WTC11 (cell line): ENCODE results near the gene CACNA2D1. TPM values are rescaled to one million over a fixed set of nuclear protein-coding genes. Genes with fewer than 3 reads are reported as not detected.

ENCODE experiments used
- ATAC-seq: fragments of 200-7000 bp; cut with Tn5 transposase; 2 replicates; pipeline ENCODE4 v1.10.0; 2021; ENCODE audit warnings: mild to moderate bottlenecking, moderate library complexity
- CTCF ChIA-PET: fragments of 300-600 bp; sonication (Branson Sonifier 250); formaldehyde crosslinking; loops from one replicate; lab custom pipeline; 2021; ENCODE audit warnings: antibody characterized with exemption; lab: Charles Lee
- POLR2A ChIA-PET: fragments of 350-600 bp; sonication (Branson Sonifier 250); formaldehyde crosslinking; loops from one replicate; lab custom pipeline; 2021; ENCODE audit warnings: antibody characterized with exemption; lab: Charles Lee
- DNase-seq: peaks from one replicate; pipeline ENCODE4 v3.0.0; 2021; ENCODE audit warnings: low spot score
- H3K27ac Mint-ChIP-seq: 2 replicates; pipeline ENCODE4 v1.8.0; 2021; ENCODE audit warnings: mixed read lengths
- H3K27me3 Mint-ChIP-seq: 2 replicates; pipeline ENCODE4 v1.8.0; 2021; ENCODE audit warnings: low read depth, mild to moderate bottlenecking, moderate library complexity, mixed read lengths
- H3K36me3 Mint-ChIP-seq: 2 replicates; pipeline ENCODE4 v1.8.0; 2021; ENCODE audit warnings: mixed read lengths
- H3K4me1 Mint-ChIP-seq: 2 replicates; pipeline ENCODE4 v1.8.0; 2022; ENCODE audit warnings: mixed read lengths
- H3K4me3 Mint-ChIP-seq: 2 replicates; pipeline ENCODE4 v1.8.0; 2021; ENCODE audit warnings: mild to moderate bottlenecking, moderate library complexity, mixed read lengths
- H3K9me3 Mint-ChIP-seq: 2 replicates; pipeline ENCODE4 v1.8.0; 2021; ENCODE audit warnings: mixed read lengths
- AFF4 ChIP-seq: sonication (generic); formaldehyde crosslinking; IDR thresholded peaks from 2 replicates; pipeline ENCODE4 v1.8.1; 2023; ENCODE audit warnings: mild to moderate bottlenecking, missing genetic modification reagents, borderline replicate concordance
- CDX4 ChIP-seq: fragments of 250-450 bp; sonication (Bioruptor Pico); IDR thresholded peaks from 2 replicates; pipeline ENCODE4 v1.9.0; 2021; ENCODE audit warnings: moderate library complexity, mild to moderate bottlenecking, inconsistent platforms, borderline replicate concordance
- CREB1 ChIP-seq: sonication (generic); formaldehyde crosslinking; IDR thresholded peaks from 2 replicates; pipeline ENCODE4 v1.8.0; 2023; ENCODE audit warnings: mild to moderate bottlenecking, missing genetic modification reagents
- CTCF ChIP-seq: fragments of 200-600 bp; IDR thresholded peaks from 2 replicates; pipeline ENCODE4 v1.8.0; 2022; ENCODE audit warnings: antibody characterized with exemption
- ERG ChIP-seq: fragments of 250-450 bp; sonication (Bioruptor Pico); IDR thresholded peaks from 2 replicates; pipeline ENCODE4 v1.8.0; 2021; ENCODE audit warnings: mild to moderate bottlenecking
- ESRRA ChIP-seq: sonication (generic); formaldehyde crosslinking; IDR thresholded peaks from 2 replicates; pipeline ENCODE4 v1.8.1; 2022; ENCODE audit warnings: mild to moderate bottlenecking, missing genetic modification reagents, borderline replicate concordance
- NFYB ChIP-seq: sonication (generic); formaldehyde crosslinking; conservative IDR thresholded peaks from 2 replicates; pipeline ENCODE4 v1.8.0; 2022; ENCODE audit warnings: low read depth, missing genetic modification reagents
- RELA ChIP-seq: sonication (generic); formaldehyde crosslinking; IDR thresholded peaks from 2 replicates; pipeline ENCODE4 v1.8.1; 2022; ENCODE audit warnings: missing genetic modification reagents, mild to moderate bottlenecking, borderline replicate concordance
- TCF7 ChIP-seq: sonication (generic); formaldehyde crosslinking; IDR thresholded peaks from 2 replicates; pipeline ENCODE4 v1.8.0; 2022; ENCODE audit warnings: mild to moderate bottlenecking, low read depth, missing genetic modification reagents, moderate library complexity
- TP53 ChIP-seq: sonication (generic); formaldehyde crosslinking; IDR thresholded peaks from 2 replicates; pipeline ENCODE4 v1.8.1; 2023; ENCODE audit warnings: mild to moderate bottlenecking, missing genetic modification reagents
- ZNF512 ChIP-seq: sonication (generic); formaldehyde crosslinking; IDR thresholded peaks from 2 replicates; pipeline ENCODE4 v1.8.1; 2022; ENCODE audit warnings: missing genetic modification reagents, borderline replicate concordance
- total RNA-seq: library from RNA; stranded (reverse); gene quantifications from 3 replicates; pipeline ENCODE4 v1.2.3, GENCODE V29; 2021

Gene CACNA2D1
- total RNA-seq, 1 experiment from 2014 or later = 33.3 TPM

GRCh38 chr7:82263920-82264782 lies 179.4 kb downstream of the CACNA2D1 start (continued):
- TF ChIP-seq ERG (CRISPR knock-in tag) = no peak
- TF ChIP-seq ZNF512 (CRISPR knock-in tag) = no peak
- TF ChIP-seq ESRRA (CRISPR knock-in tag) = no peak
- no peak for TF ChIP-seq AFF4 (CRISPR knock-in tag)
- no peak for TF ChIP-seq NFYB (CRISPR knock-in tag)
- no peak for TF ChIP-seq CTCF
- no peak for TF ChIP-seq CREB1 (CRISPR knock-in tag)
- no peak for TF ChIP-seq RELA (CRISPR knock-in tag)
- TF ChIP-seq CDX4 (CRISPR knock-in tag) = no peak

GRCh38 chr7:82258181-82258580 lies 185.4 kb downstream of the CACNA2D1 start:
- Mint-ChIP-seq H3K27me3 (no peaks in the 10 kb centered on the region), H3K9me3 (peaks cover 7% of the 10 kb centered on the region; the same call in 1 of the 2 replicates), H3K27ac (no peak overlapping the region), H3K36me3 (0 out of 2 replicates have a peak, but pooled peaks cover 5% of the 10 kb centered on the region), H3K4me3 (no peak overlapping the region), H3K4me1 (peaks cover 10% of the 10 kb centered on the region)
- no peak for ATAC-seq
- TF ChIP-seq TP53 (no peak), TCF7 (CRISPR knock-in tag) (no peak)
- ChIA-PET CTCF (interaction anchor here (0.6 to 1.8 kb wide), 3 partner anchors 10 to 16 kb away, joined by 3 to 7 read pairs (median 4); no protein-coding TSS in a partner anchor), POLR2A (no interaction called here)
- no peak for DNase-seq
